Hepatocyte (in vitro differentiated cells): Measurements from ENCODE around the gene NXPH1.

Experiments used
- EZH2 ChIP-seq: fragments of 200-600 bp; sonication (generic); IDR thresholded peaks from 2 replicates; pipeline ENCODE4 v1.6.1; 2016; ENCODE audit warnings: antibody characterized with exemption, mild to moderate bottlenecking, borderline replicate concordance
- TF ChIP-seq, protein P1 (sequence below): fragments of 200-600 bp; sonication (generic); IDR thresholded peaks from 2 replicates; pipeline ENCODE4 v1.5.1; 2016; ENCODE audit warnings: antibody characterized with exemption, mild to moderate bottlenecking; ENCODE audit not compliant: poor library complexity

GRCh38 chr7:8785081-8785480 is 351.7 kb downstream of the NXPH1 start:
- TF ChIP-seq, protein P1, sequence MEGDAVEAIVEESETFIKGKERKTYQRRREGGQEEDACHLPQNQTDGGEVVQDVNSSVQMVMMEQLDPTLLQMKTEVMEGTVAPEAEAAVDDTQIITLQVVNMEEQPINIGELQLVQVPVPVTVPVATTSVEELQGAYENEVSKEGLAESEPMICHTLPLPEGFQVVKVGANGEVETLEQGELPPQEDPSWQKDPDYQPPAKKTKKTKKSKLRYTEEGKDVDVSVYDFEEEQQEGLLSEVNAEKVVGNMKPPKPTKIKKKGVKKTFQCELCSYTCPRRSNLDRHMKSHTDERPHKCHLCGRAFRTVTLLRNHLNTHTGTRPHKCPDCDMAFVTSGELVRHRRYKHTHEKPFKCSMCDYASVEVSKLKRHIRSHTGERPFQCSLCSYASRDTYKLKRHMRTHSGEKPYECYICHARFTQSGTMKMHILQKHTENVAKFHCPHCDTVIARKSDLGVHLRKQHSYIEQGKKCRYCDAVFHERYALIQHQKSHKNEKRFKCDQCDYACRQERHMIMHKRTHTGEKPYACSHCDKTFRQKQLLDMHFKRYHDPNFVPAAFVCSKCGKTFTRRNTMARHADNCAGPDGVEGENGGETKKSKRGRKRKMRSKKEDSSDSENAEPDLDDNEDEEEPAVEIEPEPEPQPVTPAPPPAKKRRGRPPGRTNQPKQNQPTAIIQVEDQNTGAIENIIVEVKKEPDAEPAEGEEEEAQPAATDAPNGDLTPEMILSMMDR, result no peak
- TF ChIP-seq EZH2, result no peak
